ENCODE measurements around the gene FPR2. TPM values are rescaled to one million over a fixed set of nuclear protein-coding genes. Genes with fewer than 3 reads are reported as not detected.

FPR2 gene
- total RNA-seq, 4 donors from 2014 or later, result 0.82 to 3.9 (median 1.3) TPM

DNA sequence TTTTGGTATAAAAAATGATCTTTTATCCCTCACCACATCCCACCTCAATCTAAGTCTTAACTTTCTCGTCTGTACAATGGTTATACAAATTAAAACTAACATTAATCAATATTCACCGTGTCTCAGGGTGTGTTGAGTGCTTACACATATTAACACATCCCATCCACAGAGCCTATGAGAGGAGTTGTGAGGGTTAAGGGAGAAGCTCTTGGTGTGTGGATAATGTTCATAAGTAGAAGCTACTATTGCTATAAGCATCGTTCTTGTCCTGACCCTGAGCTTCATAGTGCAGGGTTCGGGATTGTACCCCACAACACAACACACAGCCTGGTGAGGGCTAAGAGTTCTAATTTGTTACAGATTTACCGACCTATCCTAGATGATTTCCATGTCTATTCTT is 36.5 kb downstream of the FPR2 start:
- TF ChIP-seq, protein P1, sequence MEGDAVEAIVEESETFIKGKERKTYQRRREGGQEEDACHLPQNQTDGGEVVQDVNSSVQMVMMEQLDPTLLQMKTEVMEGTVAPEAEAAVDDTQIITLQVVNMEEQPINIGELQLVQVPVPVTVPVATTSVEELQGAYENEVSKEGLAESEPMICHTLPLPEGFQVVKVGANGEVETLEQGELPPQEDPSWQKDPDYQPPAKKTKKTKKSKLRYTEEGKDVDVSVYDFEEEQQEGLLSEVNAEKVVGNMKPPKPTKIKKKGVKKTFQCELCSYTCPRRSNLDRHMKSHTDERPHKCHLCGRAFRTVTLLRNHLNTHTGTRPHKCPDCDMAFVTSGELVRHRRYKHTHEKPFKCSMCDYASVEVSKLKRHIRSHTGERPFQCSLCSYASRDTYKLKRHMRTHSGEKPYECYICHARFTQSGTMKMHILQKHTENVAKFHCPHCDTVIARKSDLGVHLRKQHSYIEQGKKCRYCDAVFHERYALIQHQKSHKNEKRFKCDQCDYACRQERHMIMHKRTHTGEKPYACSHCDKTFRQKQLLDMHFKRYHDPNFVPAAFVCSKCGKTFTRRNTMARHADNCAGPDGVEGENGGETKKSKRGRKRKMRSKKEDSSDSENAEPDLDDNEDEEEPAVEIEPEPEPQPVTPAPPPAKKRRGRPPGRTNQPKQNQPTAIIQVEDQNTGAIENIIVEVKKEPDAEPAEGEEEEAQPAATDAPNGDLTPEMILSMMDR (IDR thresholded peaks at IDR 0.05; ENCODE audit: low read depth), result no peak

DNA sequence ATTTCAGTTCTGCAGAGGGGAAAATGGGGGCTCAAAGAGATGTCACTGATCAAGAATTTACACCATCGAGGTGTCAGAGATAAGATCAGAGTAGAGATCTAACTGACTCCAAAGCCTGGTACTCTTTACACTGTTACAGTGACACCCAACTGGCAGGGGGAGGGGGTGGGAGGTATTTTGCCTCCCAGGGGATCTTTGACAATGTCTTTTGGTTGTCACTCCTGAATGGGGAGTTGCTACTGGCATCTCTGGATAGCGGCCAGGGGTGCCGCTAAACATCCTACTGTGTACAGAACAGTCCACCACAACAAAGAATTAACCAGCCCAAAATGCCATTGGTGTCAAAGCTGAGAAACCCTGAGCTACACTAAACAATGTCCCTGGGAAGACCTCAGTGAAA is 37.1 kb downstream of the FPR2 start:
- TF ChIP-seq, protein P1 (IDR thresholded peaks at IDR 0.05; ENCODE audit: low read depth), result no peak

DNA sequence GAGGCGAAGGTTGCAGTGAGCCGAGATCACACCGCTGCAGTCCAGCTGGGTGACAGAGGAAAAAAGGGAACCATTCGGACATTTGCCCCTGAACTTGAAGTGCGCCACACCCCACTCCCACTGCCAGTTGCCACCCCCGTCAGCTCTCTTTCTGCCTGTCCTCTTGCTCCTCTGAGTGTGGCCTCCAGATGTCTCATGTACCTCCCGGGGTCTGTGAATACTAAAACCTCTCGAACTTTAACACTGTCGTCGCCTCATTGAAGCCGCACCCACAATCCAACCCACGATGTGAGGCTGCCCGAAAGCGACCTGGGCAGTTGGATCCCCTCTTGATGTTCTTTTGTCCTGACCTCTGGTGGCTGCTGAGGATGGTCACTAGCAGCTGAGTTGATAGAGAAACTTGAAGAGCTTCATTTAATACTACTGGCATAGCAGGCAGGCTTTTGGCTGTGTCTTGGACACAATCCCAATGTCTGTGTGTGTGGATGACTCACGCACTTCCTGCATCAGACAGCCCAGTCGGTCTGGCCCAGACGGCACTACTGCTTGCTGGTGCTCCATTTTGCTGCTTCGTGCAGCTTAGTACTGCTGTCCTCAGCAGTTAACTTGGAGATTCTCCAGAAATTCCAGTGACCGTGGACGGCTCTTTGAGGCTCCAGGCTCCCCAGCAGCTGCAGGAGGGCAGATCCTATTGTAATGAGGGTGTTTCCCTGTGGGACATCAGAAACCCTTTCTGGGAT is 38.2 kb downstream of the FPR2 start:
- TF ChIP-seq, protein P1 (IDR thresholded peaks at IDR 0.05; ENCODE audit: low read depth), result no peak

DNA sequence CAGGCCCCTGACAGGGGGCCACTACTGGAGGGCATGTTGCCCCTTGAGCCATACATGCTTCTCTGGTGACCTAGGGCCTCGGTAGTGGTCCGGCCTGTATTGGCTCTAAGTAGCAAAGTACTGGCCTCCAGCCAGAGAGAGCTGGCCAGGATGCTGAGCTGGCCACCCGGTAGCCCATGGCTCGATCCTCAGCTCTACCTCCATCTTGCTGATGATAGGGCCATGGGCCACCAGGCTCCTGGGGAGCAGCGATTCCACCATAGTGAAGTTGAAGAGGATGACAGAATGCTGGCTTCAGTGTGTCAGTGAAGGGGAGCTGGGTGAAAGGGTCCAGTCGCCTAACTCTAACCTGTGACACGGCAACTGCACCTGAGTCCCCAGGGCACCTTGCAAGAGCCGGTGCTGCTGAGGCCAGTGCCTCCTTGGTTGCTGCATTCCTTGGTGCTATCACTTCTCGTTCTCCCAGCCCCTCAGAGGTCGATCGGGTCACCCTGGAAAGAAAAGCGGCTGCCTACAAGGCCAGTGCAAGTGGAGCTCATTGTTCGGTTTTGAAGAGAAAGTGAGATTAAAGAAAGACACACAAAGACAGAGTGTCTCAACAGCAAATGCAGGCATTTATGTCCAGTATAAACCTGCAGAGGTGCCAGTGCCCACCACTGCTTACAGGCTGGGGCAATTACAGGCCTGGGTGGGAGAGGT is 38.9 kb downstream of the FPR2 start:
- TF ChIP-seq, protein P1 (IDR thresholded peaks at IDR 0.05; ENCODE audit: low read depth), result no peak

DNA sequence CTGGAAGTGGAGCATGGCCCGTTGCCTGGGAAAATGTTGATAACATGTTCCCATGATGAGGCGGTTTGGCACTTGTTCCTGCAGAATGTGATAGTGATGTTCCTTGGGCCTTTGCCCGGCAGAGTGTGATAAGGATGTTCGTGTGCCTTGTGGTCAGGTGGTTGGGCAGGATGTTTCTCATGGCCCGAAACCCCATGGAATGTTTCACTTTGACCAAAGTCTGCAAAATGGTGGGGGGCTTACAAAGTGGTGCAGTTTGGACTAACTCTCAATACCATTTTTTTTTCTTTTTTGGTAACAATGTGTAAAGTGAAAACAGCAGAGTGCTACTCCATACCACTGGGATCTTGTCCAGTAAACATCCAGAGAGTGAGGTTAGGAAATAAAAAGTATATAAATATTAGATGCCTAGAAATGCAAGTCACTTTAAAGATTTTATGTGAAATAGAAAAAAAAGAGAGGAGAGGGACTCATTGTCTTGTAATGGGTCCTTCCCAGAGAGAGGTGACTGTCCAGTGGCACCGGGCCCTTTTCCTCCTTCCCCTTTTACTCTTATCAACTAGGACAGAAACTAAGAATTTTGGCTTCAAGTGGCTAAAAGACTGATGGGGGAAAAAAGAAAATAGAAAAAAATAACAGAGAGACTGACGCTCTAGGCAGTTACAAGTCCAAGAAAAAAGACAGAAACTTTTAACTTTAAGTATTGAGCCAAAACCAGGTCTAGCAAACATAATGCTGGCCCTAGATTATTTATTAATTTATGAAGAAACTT is 39.7 kb downstream of the FPR2 start:
- TF ChIP-seq, protein P1 (IDR thresholded peaks at IDR 0.05; ENCODE audit: low read depth), result no peak

DNA sequence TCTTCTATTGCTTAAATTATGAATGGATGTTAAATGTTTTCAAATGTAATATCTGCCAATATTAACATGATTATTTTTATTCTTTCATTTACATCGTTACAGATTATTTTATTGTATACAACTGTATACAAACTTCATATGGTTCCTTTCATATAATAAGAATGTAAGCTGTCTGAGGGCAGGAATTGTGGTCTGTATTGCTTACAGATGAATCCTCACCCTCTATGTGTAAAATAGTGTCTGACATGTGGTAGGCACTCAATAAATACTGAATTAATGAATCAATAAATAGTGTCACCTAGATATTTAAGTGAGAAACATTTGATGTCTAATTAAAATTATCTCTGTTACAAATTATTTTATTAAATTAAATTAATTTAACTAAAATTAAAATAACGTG is 41.8 kb downstream of the FPR2 start:
- TF ChIP-seq, protein P1 (IDR thresholded peaks at IDR 0.05; ENCODE audit: low read depth), result no peak

DNA sequence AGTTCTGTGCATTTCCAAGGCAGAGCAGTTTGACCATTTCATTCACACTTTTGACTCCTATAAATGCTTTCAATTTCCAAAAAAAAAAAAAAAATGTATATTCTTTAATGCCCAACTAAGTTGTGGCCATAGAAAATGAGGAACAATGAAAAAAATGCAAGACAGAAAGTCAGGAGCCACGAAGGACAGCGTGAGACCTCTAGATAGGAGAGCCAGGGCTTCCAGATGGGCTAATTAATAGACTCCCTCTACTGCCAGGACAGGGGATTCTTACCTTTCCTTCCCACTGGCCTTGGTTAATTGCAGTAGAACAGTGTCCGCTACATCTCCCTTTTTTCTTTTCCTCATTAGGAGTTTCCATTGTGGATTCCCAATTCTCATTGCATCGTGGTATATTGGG is 42.5 kb downstream of the FPR2 start:
- TF ChIP-seq, protein P1 (IDR thresholded peaks at IDR 0.05; ENCODE audit: low read depth), result no peak
